MM.1S (cell line): Measurements from ENCODE around the gene BCO1.

Experiments used
- DNase-seq: peaks from one replicate; pipeline ENCODE4 v3.0.0-alpha.2; 2015
- H2AFZ ChIP-seq: fragments of 300-600 bp; sonication (generic); 2 replicates; pipeline ENCODE4 v1.6.0; 2016; ENCODE audit warnings: antibody characterized with exemption, low read length
- H3F3A ChIP-seq: fragments of 300-600 bp; sonication (generic); 2 replicates; pipeline ENCODE4 v1.6.1; 2016; ENCODE audit warnings: mild to moderate bottlenecking, antibody characterized with exemption, low read length, moderate library complexity, mixed read lengths; ENCODE audit not compliant: insufficient read depth
- H3K27ac ChIP-seq: fragments of 300-600 bp; sonication (generic); 2 replicates; pipeline ENCODE4 v1.5.1; 2016; ENCODE audit warnings: mild to moderate bottlenecking, low read length
- H3K27me3 ChIP-seq: fragments of 300-600 bp; sonication (generic); replicated peaks from 2 replicates; pipeline ENCODE4 v1.6.0; 2016; ENCODE audit warnings: low read length; ENCODE audit not compliant: insufficient read depth
- H3K36me3 ChIP-seq: fragments of 300-600 bp; sonication (generic); replicated peaks from 2 replicates; pipeline ENCODE4 v1.6.1; 2016; ENCODE audit warnings: mild to moderate bottlenecking, low read length, mixed read lengths; ENCODE audit not compliant: insufficient read depth
- H3K4me1 ChIP-seq: fragments of 300-600 bp; sonication (generic); 2 replicates; pipeline ENCODE4 v1.6.1; 2016; ENCODE audit warnings: low read length, mixed read lengths
- H3K4me2 ChIP-seq: fragments of 300-600 bp; sonication (generic); 2 replicates; pipeline ENCODE4 v1.6.0; 2016; ENCODE audit warnings: low read depth, low read length
- H3K4me3 ChIP-seq: fragments of 300-600 bp; sonication (generic); 2 replicates; pipeline ENCODE4 v1.5.1; 2016; ENCODE audit warnings: low read length, mixed read lengths
- H3K79me2 ChIP-seq: fragments of 300-600 bp; sonication (generic); 2 replicates; pipeline ENCODE4 v1.6.1; 2016; ENCODE audit warnings: mixed run types, low read length, mixed read lengths
- H3K9ac ChIP-seq: fragments of 300-600 bp; sonication (generic); 2 replicates; pipeline ENCODE4 v1.6.1; 2016; ENCODE audit warnings: low read length, mixed read lengths
- H3K9me2 ChIP-seq: fragments of 300-600 bp; sonication (generic); replicated peaks from 2 replicates; pipeline ENCODE4 v1.6.1; 2016; ENCODE audit warnings: mild to moderate bottlenecking, low read length, mixed read lengths; ENCODE audit not compliant: insufficient read depth
- H3K9me3 ChIP-seq: fragments of 300-600 bp; sonication (generic); replicated peaks from 2 replicates; pipeline ENCODE4 v1.6.1; 2016; ENCODE audit warnings: mild to moderate bottlenecking, low read length, mixed read lengths; ENCODE audit not compliant: insufficient read depth
- H4K20me1 ChIP-seq: fragments of 300-600 bp; sonication (generic); 2 replicates; pipeline ENCODE4 v1.6.1; 2016; ENCODE audit warnings: mild to moderate bottlenecking, low read length, moderate library complexity, mixed read lengths; ENCODE audit not compliant: insufficient read depth
- EZH2 ChIP-seq: fragments of 300-600 bp; sonication (generic); optimal IDR thresholded peaks from 2 replicates; pipeline ENCODE3; 2017; ENCODE audit warnings: low read depth, mild to moderate bottlenecking, antibody characterized with exemption, low read length, mixed read lengths
- EZH2phosphoT487 ChIP-seq: fragments of 300-600 bp; sonication (generic); IDR thresholded peaks from 2 replicates; pipeline ENCODE4 v1.6.1; 2018; ENCODE audit warnings: antibody characterized with exemption, low read length
- TF ChIP-seq, protein P1 (sequence below): fragments of 300-600 bp; sonication (generic); IDR thresholded peaks from 2 replicates; pipeline ENCODE4 v1.5.1; 2016; ENCODE audit warnings: antibody characterized with exemption, low read length, mixed read lengths

The BCO1 gene

GRCh38 chr16:81216706-81217105, 21.8 kb upstream of the BCO1 start:
- no peaks in the 10 kb centered on the region for H3K4me1 ChIP-seq
- H3K36me3 ChIP-seq: no peaks in the 10 kb centered on the region
- no peak overlapping the region for H3K4me3 ChIP-seq
- H4K20me1 ChIP-seq: no peaks in the 10 kb centered on the region
- no peak overlapping the region for H3K9ac ChIP-seq
- TF ChIP-seq, protein P1, sequence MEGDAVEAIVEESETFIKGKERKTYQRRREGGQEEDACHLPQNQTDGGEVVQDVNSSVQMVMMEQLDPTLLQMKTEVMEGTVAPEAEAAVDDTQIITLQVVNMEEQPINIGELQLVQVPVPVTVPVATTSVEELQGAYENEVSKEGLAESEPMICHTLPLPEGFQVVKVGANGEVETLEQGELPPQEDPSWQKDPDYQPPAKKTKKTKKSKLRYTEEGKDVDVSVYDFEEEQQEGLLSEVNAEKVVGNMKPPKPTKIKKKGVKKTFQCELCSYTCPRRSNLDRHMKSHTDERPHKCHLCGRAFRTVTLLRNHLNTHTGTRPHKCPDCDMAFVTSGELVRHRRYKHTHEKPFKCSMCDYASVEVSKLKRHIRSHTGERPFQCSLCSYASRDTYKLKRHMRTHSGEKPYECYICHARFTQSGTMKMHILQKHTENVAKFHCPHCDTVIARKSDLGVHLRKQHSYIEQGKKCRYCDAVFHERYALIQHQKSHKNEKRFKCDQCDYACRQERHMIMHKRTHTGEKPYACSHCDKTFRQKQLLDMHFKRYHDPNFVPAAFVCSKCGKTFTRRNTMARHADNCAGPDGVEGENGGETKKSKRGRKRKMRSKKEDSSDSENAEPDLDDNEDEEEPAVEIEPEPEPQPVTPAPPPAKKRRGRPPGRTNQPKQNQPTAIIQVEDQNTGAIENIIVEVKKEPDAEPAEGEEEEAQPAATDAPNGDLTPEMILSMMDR: no peak
- TF ChIP-seq EZH2 (no peak), EZH2phosphoT487 (no peak)
- H2AFZ ChIP-seq: no peak overlapping the region
- no peaks in the 10 kb centered on the region for H3K9me3 ChIP-seq
- H3K4me2 ChIP-seq: no peak overlapping the region
- no peak for DNase-seq
- no peak overlapping the region for H3K27ac ChIP-seq
- H3K27me3 ChIP-seq: no peaks in the 10 kb centered on the region
- H3K9me2 ChIP-seq: no peaks in the 10 kb centered on the region
- H3F3A ChIP-seq: no peaks in the 10 kb centered on the region
- no peaks in the 10 kb centered on the region for H3K79me2 ChIP-seq

- H3K9ac ChIP-seq: no peak overlapping the region
- no peaks in the 10 kb centered on the region for H3K9me2 ChIP-seq
- TF ChIP-seq, protein P1: no peak
- TF ChIP-seq EZH2 (no peak), EZH2phosphoT487 (no peak)
- H4K20me1 ChIP-seq: no peaks in the 10 kb centered on the region
- H3K27me3 ChIP-seq: no peaks in the 10 kb centered on the region
- no peak overlapping the region for H3K27ac ChIP-seq
- no peak overlapping the region for H3K4me2 ChIP-seq
- H3K79me2 ChIP-seq: no peaks in the 10 kb centered on the region
- H3K4me1 ChIP-seq: no peaks in the 10 kb centered on the region
- no peak overlapping the region for H2AFZ ChIP-seq
- H3K9me3 ChIP-seq: no peaks in the 10 kb centered on the region
- H3F3A ChIP-seq: no peaks in the 10 kb centered on the region
- H3K36me3 ChIP-seq: no peaks in the 10 kb centered on the region
- no peak overlapping the region for H3K4me3 ChIP-seq
- DNase-seq: no peak
Observed at GRCh38 chr16:81219151-81219550, 19.3 kb upstream of the BCO1 start.

- H3K4me1 ChIP-seq: no peaks in the 10 kb centered on the region
- H3F3A ChIP-seq: no peaks in the 10 kb centered on the region
- no peaks in the 10 kb centered on the region for H3K9me3 ChIP-seq
- H4K20me1 ChIP-seq: no peaks in the 10 kb centered on the region
- H3K79me2 ChIP-seq: no peaks in the 10 kb centered on the region
- no peak for DNase-seq
- H3K4me2 ChIP-seq: no peak overlapping the region
- H3K27me3 ChIP-seq: no peaks in the 10 kb centered on the region
- TF ChIP-seq, protein P1: no peak
- TF ChIP-seq EZH2 (no peak), EZH2phosphoT487 (no peak)
- no peak overlapping the region for H3K27ac ChIP-seq
- no peak overlapping the region for H3K4me3 ChIP-seq
- no peak overlapping the region for H2AFZ ChIP-seq
- no peak overlapping the region for H3K9ac ChIP-seq
- H3K9me2 ChIP-seq: no peaks in the 10 kb centered on the region
- H3K36me3 ChIP-seq: no peaks in the 10 kb centered on the region
Observed at GRCh38 chr16:81220349-81220748, 18.1 kb upstream of the BCO1 start.

DNA sequence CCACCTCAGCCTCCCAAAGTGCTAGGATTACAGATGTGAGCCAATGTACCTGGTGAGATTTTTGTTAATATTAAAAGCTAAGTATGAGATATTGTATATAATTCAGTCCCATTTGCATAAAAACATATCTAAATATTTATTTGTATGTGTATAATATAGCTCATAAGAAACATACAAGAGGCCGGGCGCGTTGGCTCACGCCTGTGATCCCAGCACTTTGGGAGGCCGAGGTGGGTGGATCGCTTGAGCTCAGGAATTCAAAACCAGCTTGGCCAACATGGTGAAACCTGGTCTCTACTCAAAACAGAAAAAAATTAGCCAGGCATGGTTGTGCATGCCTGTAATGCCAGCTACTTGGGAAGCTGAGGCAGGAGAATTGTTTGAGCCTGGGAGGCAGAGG, 16.8 kb upstream of the BCO1 start:
- Histone ChIP-seq H3K79me2 (no peaks in the 10 kb centered on the region), H3K4me2 (no peak overlapping the region), H3K27me3 (no peaks in the 10 kb centered on the region), H3K4me3 (no peak overlapping the region), H3K9ac (no peak overlapping the region), H3F3A (no peaks in the 10 kb centered on the region), H4K20me1 (no peaks in the 10 kb centered on the region), H3K36me3 (no peaks in the 10 kb centered on the region), H3K9me3 (no peaks in the 10 kb centered on the region), H3K27ac (no peak overlapping the region), H2AFZ (no peak overlapping the region), H3K9me2 (no peaks in the 10 kb centered on the region), H3K4me1 (no peaks in the 10 kb centered on the region)
- DNase-seq: no peak
- TF ChIP-seq EZH2phosphoT487: no peak
- TF ChIP-seq, protein P1: no peak
- no peak for TF ChIP-seq EZH2
